Stimulated activated naive B cell treated with anti-CD40 and anti-IgM and Interleukin-4, amounts not matched to agents 10 μg/mL and 1 μg/mL and 100 μg/mL, for 72 hours (primary cell): Measurements from ENCODE around the gene AFF3.

Experiments used
- ATAC-seq, 2 donors: fragments of 150-1000 bp; cut with Tn5 transposase; replicated peaks; 2 replicates each; pipeline ENCODE4 v1.10.0; 2021; ENCODE audit warnings: moderate library complexity in 1 of 2
- DNase-seq: peaks from one replicate; pipeline ENCODE4 v3.0.0; 2021
- H3K27ac Mint-ChIP-seq: one replicate; pipeline ENCODE4 v1.8.0; 2022; ENCODE audit warnings: mild to moderate bottlenecking, mixed read lengths
- H3K27me3 Mint-ChIP-seq, 2 donors: one replicate each; pipeline ENCODE4 v1.8.0; 2022; ENCODE audit warnings: mixed read lengths in 2 of 2
- H3K36me3 Mint-ChIP-seq, 2 donors: one replicate each; pipeline ENCODE4 v1.8.0; 2022; ENCODE audit warnings: mixed read lengths in 2 of 2, mild to moderate bottlenecking in 1 of 2
- H3K4me1 Mint-ChIP-seq, 2 donors: one replicate each; pipeline ENCODE4 v1.8.0; 2022; ENCODE audit warnings: mixed read lengths in 2 of 2, mild to moderate bottlenecking in 1 of 2
- H3K4me3 Mint-ChIP-seq, 2 donors: one replicate each; pipeline ENCODE4 v1.8.0; 2022; ENCODE audit warnings: mild to moderate bottlenecking in 2 of 2, mixed read lengths in 2 of 2, moderate library complexity in 1 of 2
- H3K9me3 Mint-ChIP-seq, 2 donors: one replicate each; pipeline ENCODE4 v1.8.0; 2022; ENCODE audit warnings: mixed read lengths in 2 of 2, mild to moderate bottlenecking in 1 of 2

AFF3 gene

GRCh38 chr2:99618579-99619097, 523.8 kb downstream of the AFF3 start:
- H3K27ac Mint-ChIP-seq: peak overlapping the region; percentile 65
- ATAC-seq: no peak
- DNase-seq: no peak
- peaks cover 17 to 31% of the 10 kb centered on the region in 2 donors for H3K4me1 Mint-ChIP-seq
- no peaks in the 10 kb centered on the region for H3K9me3 Mint-ChIP-seq
- H3K27me3 Mint-ChIP-seq: no peaks in the 10 kb centered on the region
- peaks cover 23 to 46% of the 10 kb centered on the region in 2 donors for H3K36me3 Mint-ChIP-seq
- H3K4me3 Mint-ChIP-seq: peak overlapping the region in 1 of 2 donors; percentile 8

GRCh38 chr2:99617811-99618210, 524.6 kb downstream of the AFF3 start:
- ATAC-seq: no peak
- Mint-ChIP-seq H3K9me3 (no peaks in the 10 kb centered on the region), H3K27ac (no peak overlapping the region), H3K36me3 (peaks cover 23 to 41% of the 10 kb centered on the region in 2 donors), H3K4me1 (peaks cover 16 to 31% of the 10 kb centered on the region in 2 donors), H3K27me3 (no peaks in the 10 kb centered on the region), H3K4me3 (no peak overlapping the region)
- DNase-seq: no peak

DNA sequence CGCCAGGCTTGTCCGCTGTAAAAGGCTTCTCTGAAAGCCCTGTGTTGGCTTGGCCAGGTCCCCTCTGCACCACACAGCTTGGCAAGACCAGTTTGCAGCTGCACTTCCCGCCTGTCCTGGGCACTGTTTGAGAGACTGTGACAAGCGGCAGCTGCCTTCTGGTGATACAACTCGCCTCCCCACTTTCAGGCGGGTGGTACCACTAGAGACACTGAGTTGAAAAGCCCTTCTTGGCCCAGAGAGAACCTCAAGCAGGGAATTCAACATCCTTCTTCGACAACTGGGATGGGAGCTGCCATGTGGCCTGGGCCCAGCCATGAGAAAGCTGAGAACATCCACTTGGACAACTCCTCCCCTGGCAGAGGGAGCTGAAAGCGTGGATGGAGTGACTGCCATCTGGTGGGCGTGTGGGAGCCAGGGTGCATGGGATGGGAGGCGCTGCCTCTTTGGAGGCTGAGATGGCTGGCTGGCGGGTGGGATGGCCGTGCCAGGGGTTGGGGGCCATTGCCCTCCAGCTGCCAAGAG, 527.1 kb downstream of the AFF3 start:
- peak overlapping the region; percentile 73 for H3K27ac Mint-ChIP-seq
- DNase-seq (no peak), ATAC-seq (no peak)
- H3K9me3 Mint-ChIP-seq: no peaks in the 10 kb centered on the region
- no peaks in the 10 kb centered on the region for H3K27me3 Mint-ChIP-seq
- H3K4me1 Mint-ChIP-seq: peaks cover 22 to 33% of the 10 kb centered on the region in 2 donors
- H3K36me3 Mint-ChIP-seq: peaks cover 19 to 25% of the 10 kb centered on the region in 2 donors
- no peak overlapping the region for H3K4me3 Mint-ChIP-seq

GRCh38 chr2:99613980-99614379, 528.4 kb downstream of the AFF3 start:
- H3K4me3 Mint-ChIP-seq: no peak overlapping the region
- DNase-seq (no peak), ATAC-seq (no peak)
- H3K36me3 Mint-ChIP-seq: peaks cover 20 to 32% of the 10 kb centered on the region in 2 donors
- peaks cover 0 to 4% of the 10 kb centered on the region in 2 donors for H3K9me3 Mint-ChIP-seq
- no peaks in the 10 kb centered on the region for H3K27me3 Mint-ChIP-seq
- peak overlapping the region; percentile 10 for H3K27ac Mint-ChIP-seq
- H3K4me1 Mint-ChIP-seq: peaks cover 29 to 43% of the 10 kb centered on the region in 2 donors

GRCh38 chr2:99611786-99612185, 530.6 kb downstream of the AFF3 start:
- H3K27me3 Mint-ChIP-seq: no peaks in the 10 kb centered on the region
- DNase-seq (no peak), ATAC-seq (no peak)
- peaks cover 17 to 27% of the 10 kb centered on the region in 2 donors for H3K36me3 Mint-ChIP-seq
- H3K4me1 Mint-ChIP-seq: peaks cover 23 to 39% of the 10 kb centered on the region in 2 donors
- H3K27ac Mint-ChIP-seq: peak overlapping the region; percentile 37
- H3K9me3 Mint-ChIP-seq: peaks cover 0 to 4% of the 10 kb centered on the region in 2 donors
- H3K4me3 Mint-ChIP-seq: no peak overlapping the region

DNA sequence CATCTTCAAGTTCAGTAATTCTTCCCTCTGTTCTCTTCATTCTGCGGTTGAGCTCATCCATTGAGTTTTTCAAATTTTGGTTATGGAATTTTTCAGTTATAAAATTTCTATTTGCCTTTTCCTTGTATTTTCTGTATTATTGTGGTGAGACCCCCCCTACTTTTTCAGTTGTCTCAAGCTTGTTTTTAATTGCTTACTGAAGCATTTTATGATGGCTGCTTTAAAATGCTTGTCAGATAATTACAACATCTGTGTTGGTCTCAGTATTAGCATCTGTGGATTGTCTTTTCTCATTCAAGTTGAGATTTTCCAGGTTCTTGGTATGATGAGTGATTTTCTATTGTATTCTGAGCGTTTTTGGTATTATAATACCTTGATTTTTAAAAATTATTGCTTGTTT, 531.4 kb downstream of the AFF3 start:
- ATAC-seq (no peak), DNase-seq (no peak)
- Mint-ChIP-seq H3K27me3 (no peaks in the 10 kb centered on the region), H3K4me1 (peaks cover 22 to 38% of the 10 kb centered on the region in 2 donors), H3K27ac (peak overlapping the region; percentile 65), H3K36me3 (peaks cover 17 to 24% of the 10 kb centered on the region in 2 donors), H3K9me3 (peaks cover 0 to 4% of the 10 kb centered on the region in 2 donors), H3K4me3 (no peak overlapping the region)

- ATAC-seq (no peak), DNase-seq (no peak)
- Mint-ChIP-seq H3K4me1 (peaks cover 19 to 29% of the 10 kb centered on the region in 2 donors), H3K4me3 (no peak overlapping the region), H3K27me3 (no peaks in the 10 kb centered on the region), H3K36me3 (peaks cover 12 to 22% of the 10 kb centered on the region in 2 donors), H3K27ac (peak overlapping the region; percentile 33), H3K9me3 (peaks cover 0 to 4% of the 10 kb centered on the region in 2 donors)
These were observed 532.5 kb downstream of the AFF3 start for GRCh38 chr2:99609851-99610381.

DNA sequence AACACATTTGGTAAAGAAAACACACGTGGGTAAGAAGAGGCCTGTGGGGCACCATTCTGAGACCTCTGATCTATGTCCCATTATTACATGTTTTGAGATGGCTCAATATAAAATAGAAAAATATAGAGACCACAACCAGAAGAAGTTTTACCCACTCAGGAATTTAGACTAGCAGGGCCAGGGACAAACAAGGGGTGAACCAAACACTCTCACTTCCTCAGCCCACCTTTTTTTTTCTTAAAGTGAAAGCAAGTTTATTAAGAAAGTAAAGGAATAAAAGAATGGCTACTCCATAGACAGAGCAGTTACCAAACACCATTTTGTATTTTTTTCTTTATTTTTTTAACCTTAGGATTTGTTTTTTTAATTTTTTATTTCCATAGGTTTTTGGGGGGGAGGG, 533.5 kb downstream of the AFF3 start:
- Mint-ChIP-seq H3K4me3 (no peak overlapping the region), H3K27ac (no peak overlapping the region), H3K36me3 (peaks cover 12 to 22% of the 10 kb centered on the region in 2 donors), H3K4me1 (peaks cover 23 to 36% of the 10 kb centered on the region in 2 donors), H3K27me3 (no peaks in the 10 kb centered on the region), H3K9me3 (peaks cover 0 to 4% of the 10 kb centered on the region in 2 donors)
- ATAC-seq (no peak), DNase-seq (no peak)

- H3K9me3 Mint-ChIP-seq: peaks cover 0 to 4% of the 10 kb centered on the region in 2 donors
- H3K4me3 Mint-ChIP-seq: no peak overlapping the region
- no peak for DNase-seq
- ATAC-seq: no peak
- H3K27ac Mint-ChIP-seq: peak overlapping the region; percentile 47
- peaks cover 20 to 44% of the 10 kb centered on the region in 2 donors for H3K4me1 Mint-ChIP-seq
- no peaks in the 10 kb centered on the region for H3K27me3 Mint-ChIP-seq
- H3K36me3 Mint-ChIP-seq: peaks cover 10 to 22% of the 10 kb centered on the region in 2 donors
These were observed 534.4 kb downstream of the AFF3 start for GRCh38 chr2:99607861-99608491.

- Mint-ChIP-seq H3K4me3 (no peak overlapping the region), H3K9me3 (peaks cover 0 to 4% of the 10 kb centered on the region in 2 donors), H3K36me3 (peaks cover 10 to 22% of the 10 kb centered on the region in 2 donors), H3K27me3 (no peaks in the 10 kb centered on the region), H3K4me1 (peaks cover 19 to 47% of the 10 kb centered on the region in 2 donors), H3K27ac (no peak overlapping the region)
- DNase-seq (no peak), ATAC-seq (no peak)
These were observed 534.9 kb downstream of the AFF3 start for GRCh38 chr2:99607454-99607853.

GRCh38 chr2:99605036-99605435, 537.4 kb downstream of the AFF3 start:
- peaks cover 13 to 33% of the 10 kb centered on the region in 2 donors for H3K4me1 Mint-ChIP-seq
- H3K27ac Mint-ChIP-seq: peak overlapping the region; percentile 75
- H3K36me3 Mint-ChIP-seq: peaks cover 3 to 18% of the 10 kb centered on the region in 2 donors
- ATAC-seq (no peak), DNase-seq (no peak)
- no peak overlapping the region for H3K4me3 Mint-ChIP-seq
- H3K27me3 Mint-ChIP-seq: no peaks in the 10 kb centered on the region
- H3K9me3 Mint-ChIP-seq: peaks cover 0 to 3% of the 10 kb centered on the region in 2 donors

DNA sequence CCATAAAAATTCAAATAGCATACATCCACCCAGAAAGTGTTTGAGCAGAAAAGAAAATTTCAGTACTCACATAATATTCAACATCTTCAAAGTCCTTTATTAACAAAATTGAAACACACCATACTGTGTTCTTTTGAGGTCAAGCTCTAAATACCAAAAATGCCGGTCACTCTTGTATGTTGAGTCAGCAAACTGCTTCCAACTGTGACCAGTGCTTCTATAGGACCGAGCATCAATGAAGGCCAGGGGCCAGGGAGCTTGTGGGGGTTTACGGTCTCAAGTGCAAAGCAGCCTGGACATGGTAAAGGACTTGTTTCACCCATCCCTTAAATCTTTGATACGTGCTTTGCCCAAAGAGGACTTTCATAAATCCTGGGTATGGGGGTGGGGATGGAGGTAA, 539.9 kb downstream of the AFF3 start:
- DNase-seq: no peak
- H3K27ac Mint-ChIP-seq: no peak overlapping the region
- peaks cover 7 to 23% of the 10 kb centered on the region in 2 donors for H3K4me1 Mint-ChIP-seq
- no peaks in the 10 kb centered on the region for H3K9me3 Mint-ChIP-seq
- H3K4me3 Mint-ChIP-seq: no peak overlapping the region
- H3K36me3 Mint-ChIP-seq: peaks cover 9 to 22% of the 10 kb centered on the region in 2 donors
- no peaks in the 10 kb centered on the region for H3K27me3 Mint-ChIP-seq
- no peak for ATAC-seq

GRCh38 chr2:99600981-99601651, 541.3 kb downstream of the AFF3 start:
- Mint-ChIP-seq H3K4me1 (peaks cover 8 to 23% of the 10 kb centered on the region in 2 donors), H3K4me3 (no peak overlapping the region)
- no peak for DNase-seq

GRCh38 chr2:99598441-99598840, 543.9 kb downstream of the AFF3 start:
- no peak for DNase-seq
- H3K27ac Mint-ChIP-seq: peak overlapping the region; percentile 56
- peaks cover 8 to 18% of the 10 kb centered on the region in 2 donors for H3K4me1 Mint-ChIP-seq
- no peak for ATAC-seq
- H3K4me3 Mint-ChIP-seq: no peak overlapping the region
- H3K9me3 Mint-ChIP-seq: no peaks in the 10 kb centered on the region
- H3K36me3 Mint-ChIP-seq: peaks cover 14 to 50% of the 10 kb centered on the region in 2 donors
- no peaks in the 10 kb centered on the region for H3K27me3 Mint-ChIP-seq

More at GRCh38 chr2:99600981-99601651, 541.3 kb downstream of the AFF3 start:
- Mint-ChIP-seq H3K27me3 (no peaks in the 10 kb centered on the region), H3K27ac (peak overlapping the region; percentile 47), H3K9me3 (no peaks in the 10 kb centered on the region), H3K36me3 (peaks cover 9 to 35% of the 10 kb centered on the region in 2 donors)
- no peak for ATAC-seq
